GM21619 (cell line): ENCODE results near the gene PRDM2.

Experiments
- ATAC-seq: cut with Tn5 transposase; IDR thresholded peaks from one replicate; pipeline ENCODE4 v1.9.1; 2021; ENCODE audit not compliant: unreplicated experiment

The PRDM2 gene

DNA sequence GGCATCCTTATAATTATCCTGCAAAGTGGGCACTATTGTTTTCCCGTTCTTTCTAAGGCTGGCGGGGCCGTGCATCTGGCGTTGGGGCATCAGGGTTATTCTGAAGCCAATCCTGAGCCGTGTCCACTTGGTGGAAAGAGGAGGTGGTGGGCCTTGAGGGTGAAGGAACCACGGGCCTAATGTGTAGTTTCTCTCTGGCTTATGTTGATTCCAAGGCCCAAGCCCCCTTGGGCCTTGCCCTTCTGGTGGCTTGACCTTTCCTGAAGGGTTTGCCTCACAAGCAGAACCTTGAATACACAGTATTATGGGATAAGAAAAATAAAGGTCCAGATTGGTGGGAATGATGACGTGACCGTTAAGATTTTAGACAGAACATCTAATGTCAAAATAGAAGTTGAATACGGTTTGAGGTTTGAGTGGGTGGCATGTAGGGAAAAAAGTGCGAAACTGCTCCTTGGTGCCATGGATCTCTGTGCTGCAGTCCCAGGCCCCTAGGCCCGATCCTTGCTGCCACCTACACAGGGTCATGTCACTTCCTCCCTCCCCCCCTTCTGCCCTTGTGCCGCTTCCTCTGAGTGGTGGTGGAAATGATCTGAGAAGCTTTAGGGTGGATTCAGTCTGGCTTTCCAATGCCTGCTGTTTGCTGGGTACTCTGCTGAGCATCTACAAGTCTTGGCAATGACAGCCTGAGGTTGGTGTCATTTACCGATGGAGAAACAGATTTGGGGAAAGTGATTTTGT is 90.5 kb downstream of the PRDM2 start:
- ATAC-seq: no peak

DNA sequence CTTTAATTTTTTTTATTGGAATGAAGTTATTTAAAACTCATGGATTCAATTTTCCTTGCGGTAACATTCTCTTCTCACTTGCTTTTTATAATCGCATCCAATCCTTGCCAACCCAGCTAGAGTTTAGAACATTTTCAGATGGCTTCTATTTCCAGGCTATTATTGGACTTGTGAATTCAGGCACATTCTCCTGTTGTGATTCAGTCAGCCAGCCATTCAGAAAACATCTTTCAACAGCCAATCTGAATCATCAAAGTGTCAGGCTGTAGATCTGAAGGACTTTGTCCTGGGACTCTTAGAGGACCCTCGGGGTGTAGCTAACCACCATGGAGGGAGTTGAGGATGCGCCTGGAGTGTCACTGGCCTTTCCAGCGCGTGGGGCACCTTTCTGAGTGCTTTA is 92.4 kb downstream of the PRDM2 start:
- no peak for ATAC-seq

DNA sequence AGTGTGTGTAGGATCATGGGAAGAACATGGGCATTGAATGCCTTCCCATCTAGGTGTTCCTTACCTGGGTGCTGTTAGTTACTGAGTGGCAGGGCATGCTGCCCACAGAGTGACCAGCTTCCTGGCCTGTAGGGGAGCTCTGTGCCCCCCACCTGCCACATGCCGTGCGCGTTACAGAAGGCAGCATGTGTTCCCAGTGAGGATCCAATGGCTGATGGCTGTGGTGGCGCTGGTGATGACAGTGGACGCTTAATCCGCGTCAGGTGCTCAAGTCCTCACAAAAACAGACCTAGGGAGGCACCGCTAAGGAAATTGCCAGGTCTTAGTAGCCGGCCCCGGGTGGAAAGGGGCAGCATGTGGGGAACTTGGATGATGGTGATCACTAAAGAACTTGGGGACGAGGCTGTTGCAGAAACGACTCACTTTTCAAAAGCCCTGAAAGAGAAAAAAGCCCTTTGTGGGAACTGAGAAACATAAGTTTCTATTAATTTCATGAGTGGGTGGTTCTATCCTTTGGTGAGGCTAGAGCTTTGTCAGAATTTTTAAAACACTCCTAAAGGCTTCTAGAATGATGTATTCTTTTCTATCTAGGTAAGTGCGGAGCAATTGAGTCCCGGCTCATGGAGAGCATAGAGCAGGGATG is 93.2 kb downstream of the PRDM2 start:
- no peak for ATAC-seq

DNA sequence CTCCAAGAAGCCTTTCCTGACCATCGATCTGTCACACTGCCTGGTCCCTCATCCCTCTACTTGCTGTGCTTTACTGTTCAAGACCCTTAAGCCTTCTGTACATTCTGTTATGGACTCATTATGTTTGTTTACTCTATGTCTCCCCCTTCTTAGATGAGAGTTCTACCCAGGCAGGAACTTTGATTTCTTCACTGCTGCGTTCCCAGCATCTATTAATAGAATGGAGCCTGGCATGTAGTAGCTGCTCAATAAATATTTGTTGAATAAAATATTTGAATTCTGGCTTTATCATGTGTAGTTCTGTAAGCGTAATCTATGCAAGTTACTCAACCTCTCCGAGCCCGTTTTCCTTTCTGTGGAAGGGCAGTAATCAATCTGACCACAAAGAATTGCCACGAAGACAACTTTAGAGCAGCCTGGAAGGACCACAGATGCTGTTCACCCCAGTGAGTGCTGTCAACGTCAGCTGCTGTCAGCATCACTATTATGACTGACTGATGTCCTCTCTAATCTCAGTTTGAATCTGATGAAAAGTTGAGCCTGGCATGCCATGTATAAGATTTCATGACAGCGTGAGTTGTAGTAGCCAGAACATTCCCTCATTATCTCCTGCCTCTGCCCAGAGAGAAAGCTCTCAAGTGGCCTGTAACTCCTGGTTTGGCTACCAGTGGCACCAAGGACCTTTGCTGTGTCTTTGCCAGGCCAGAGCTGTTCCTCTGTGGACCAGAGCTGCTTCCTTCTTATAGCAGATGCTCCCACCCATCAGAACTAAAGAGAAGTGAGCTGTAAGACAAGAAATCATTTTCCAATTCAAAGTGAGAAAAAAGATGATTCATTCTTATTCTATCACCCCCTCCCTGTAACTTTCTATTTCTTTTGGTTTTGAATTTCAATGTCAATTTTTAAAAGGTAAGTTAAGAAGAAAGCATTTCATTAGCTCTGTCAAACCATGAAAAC is 94.5 kb downstream of the PRDM2 start:
- no peak for ATAC-seq

DNA sequence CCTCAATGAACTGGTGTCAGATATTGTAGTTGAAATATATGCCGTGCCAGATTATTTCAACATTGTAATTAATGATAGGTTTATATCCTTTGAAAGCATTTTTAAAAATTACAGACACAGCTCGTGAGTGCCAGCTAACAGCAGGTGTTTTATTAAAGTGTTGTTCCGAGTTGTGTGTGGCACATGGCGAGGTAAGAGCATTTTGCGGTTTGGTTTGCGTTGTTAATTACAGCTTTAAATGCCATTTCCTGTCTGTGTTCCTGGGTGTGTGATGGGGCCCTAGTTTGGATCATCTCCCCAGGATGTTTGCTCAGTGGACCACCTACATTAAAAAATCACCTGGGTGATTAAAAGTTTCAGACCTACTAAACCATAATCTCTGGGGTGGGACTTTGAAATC is 97.4 kb downstream of the PRDM2 start:
- no peak for ATAC-seq

DNA sequence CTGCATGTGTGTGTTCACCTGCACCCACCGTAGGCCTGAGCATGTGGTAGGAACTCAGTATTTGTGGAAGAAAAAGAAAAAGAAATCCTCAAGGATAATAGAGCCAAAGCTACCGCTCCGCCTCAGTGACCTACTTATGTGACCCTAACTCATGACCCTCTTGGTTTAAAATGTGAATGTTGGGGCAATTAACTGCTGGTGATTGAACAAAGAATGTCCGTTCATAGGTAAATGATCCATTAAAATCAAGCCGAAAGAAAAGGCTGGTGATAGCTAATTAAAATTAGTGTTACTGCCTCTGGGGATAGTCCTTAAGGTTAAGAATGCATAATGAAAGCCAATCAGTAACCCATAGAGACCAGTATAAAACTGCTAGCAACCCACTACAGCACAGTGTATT is 98.1 kb downstream of the PRDM2 start:
- no peak for ATAC-seq

DNA sequence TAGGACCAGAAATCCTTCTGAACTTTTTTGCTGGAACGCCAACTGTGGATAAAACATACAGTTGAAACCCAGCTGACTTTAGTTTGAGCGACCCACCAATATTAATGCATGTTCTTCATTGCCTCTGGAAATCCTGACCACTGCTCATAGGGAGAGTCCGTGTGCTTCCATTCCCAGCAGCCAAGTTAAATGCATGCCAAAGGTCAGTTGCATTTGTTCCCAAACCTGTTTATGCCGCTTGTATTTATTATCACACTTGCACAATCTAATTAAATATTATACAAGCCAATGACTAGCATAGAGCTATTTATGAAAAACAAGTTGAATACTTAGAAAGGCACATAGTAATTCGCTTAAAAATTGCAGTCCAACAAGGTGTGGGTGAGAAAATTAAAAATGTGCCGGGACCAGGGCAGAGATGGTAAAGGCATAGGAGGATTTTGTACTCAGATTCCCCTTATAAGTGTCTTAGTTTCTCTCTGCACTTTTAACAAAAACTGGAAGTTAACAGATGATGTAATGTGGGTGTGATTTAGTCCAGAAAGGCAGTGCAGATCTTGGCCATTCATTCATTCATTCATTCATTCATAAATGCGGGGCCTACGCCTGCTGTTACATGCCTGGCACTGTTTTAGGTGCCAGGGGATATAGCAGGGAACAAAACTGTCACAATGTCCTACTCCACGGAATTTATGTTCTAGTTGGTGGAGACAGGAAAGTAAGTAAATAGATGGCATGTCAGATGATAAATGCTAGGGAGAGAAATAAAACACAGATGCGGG is 99.7 kb downstream of the PRDM2 start:
- no peak for ATAC-seq

DNA sequence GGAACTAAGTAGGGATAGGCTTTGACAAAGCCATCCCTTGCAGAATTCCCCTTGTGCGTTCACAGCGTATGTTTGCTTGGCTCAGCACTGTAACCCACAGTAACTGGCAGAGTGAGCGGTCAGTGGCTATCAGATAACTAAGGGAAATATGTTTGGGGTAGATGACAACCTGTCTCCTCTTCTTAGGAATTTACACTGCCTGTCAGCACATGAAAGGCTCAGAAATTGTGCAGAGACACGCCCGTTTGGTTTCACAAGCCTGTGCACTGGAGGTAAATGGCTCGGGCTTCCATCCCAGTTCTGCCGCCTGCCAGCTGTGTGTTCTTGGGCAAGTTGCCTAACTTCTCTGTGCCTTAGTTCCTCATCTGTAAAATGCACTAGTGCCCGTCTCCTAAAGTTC is 101.2 kb downstream of the PRDM2 start:
- no peak for ATAC-seq

DNA sequence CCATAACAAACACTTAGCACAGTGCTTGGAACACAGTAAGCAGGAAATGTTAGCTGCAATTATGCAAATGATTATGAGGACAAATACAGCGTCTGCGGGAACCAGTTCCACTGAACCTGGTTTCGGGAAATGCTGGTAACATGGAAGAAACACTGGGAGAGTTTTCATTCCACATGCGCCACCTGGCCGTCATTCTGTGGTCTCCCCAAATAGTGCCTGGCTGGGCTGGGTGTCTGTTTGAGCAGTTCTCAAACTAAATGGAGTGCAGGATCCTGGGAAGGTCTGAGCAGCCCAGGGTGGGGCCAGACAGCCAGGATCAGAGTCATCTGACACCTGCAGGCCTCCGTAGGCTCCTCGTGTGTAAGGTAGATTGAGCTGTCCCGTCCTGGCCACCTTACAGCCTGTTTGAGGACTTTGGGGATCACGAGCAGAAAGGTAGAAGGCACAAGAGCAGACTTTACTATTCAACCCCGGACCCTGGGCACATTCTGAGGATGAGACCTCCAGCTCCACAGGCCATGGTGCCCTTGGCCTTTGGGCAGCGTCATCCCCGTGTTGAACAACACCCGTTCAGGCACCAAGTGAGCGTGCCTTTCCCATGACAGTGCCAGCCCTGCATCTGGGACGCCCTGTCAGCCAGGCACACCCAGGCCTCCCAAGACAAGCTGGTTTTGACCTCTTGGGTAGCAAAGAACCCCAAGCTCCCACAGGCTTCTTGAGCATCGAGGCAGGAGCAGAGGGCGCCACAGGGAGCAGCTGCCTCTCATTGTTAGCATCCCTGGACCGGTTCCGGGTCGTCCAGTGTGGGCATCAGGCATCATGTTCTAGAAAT is 101.9 kb downstream of the PRDM2 start:
- no peak for ATAC-seq

DNA sequence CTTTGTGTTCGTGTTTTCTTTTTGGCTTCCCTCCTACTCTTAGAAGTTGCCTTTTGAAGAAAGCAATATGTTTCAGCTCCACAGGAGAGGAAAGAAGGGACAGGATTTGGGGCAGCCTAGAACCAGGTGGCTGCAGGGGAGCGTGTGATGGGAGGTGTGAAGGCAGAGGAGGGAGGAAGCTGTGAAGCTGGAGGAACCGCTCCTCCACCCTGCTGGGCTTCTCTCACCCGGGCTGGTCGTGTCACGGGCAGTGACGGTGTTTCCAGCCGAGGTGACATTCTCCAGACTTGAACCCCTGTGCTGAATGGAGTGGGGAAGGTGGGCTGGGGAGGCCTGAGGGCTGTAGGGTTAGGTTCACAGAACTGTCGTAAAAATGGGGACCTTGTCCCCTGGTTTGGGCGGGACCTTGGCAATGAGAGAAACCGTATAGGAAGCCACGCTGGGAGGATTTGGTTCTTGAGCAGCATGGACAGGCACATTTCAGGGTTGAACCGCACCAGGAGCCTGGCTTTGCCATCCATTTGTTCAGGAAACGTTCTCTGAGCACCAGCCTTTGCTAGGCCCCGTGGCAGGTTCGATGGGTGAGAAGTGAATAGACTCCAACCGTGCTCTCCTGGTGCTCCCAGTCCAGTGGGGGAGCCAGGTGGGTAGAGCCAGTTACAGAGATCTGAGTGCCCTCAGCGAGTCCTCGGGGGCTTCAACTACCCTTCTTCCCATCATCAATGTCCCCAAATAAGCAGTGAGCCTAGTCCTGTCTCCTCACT is 103.0 kb downstream of the PRDM2 start:
- ATAC-seq: no peak

DNA sequence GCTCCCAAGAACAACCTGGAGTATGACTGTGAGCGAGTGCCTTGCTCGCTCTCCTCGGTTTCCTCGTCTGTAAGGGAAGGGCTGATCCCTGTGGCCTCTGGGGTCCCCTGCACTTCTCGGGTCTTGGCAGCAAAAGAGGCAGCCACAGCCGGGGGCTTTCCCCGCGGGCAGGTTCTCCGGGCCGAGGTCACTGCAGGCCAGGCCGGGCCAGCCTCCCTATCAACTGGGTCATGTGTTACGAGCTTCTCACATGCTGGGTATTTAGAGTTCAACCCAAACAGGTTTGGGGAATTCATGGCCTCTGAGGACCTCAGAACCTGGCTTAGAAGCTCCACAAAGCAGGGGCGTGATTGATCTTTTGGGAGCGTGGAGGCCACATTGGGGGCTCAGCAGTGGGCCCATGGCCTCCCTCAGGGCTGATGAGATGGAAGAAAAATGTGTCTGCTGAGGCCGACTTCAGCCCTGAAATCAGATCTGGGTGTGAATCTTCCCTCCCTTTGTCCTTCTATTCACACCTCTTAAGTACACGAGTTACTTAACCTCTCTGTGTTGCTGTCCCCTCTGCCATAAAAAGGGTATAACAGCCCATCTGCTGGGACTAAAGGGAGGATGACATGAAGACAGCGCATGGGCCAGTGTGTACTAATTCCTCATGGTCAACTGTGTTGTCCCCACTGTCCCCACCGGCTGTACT is 103.7 kb downstream of the PRDM2 start:
- ATAC-seq: no peak

DNA sequence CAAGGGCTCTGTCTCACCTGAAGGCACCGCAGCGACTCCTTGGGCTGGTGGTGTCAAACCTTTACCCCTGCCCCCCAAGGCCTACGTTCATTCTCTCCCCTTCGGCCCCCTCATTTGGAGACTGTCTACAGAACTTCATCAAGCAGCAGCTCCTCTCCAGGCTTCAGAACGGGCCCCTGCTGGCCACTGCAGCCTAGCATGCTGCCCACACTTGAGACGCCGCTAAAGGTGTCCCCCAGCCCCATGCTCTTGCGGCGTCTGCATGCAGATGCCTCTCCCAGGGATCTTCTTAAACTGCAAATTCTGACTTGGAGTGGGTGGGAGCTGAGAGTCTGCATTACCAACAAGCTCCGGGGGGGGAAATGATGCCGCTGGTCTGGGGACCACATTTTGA is 104.2 kb downstream of the PRDM2 start:
- no peak for ATAC-seq

DNA sequence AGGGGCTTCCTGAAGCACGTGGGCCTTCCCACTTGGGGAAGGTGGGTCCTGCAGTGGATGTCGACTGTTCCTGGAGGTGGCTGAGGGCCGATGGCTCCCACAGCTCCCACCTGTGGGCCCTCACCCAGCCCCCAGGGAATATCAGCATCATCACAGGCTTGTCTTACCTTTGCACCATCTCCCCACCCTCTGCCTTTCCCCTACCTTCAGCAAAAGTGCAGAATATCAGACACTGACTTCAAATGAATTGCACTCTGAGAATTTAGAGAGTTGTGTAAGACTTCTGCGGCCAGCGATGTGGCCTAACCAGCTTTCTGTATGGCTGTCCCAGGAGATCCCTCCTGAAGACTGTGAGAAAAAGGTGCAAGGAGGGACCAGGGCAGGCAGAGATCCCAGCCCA is 105.4 kb downstream of the PRDM2 start:
- no peak for ATAC-seq

DNA sequence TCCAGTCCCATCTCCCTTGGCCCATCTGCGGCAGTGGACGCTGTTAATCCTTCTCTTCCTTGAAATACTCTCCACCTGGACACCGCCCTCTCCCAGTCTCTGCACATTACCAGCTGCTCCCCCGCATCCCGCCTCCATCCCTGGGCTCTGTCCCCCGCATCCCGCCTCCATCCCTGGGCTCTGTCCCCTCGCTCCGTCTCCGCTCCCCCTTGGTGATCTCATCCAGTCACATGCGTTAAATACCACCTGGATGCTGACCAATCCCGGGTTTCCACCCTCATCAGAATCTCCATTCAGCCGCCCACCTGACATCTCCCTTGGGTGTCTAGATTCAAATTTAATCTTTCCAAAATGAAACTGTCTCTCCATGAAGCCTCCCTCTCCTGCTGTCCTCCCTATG is 106.1 kb downstream of the PRDM2 start:
- ATAC-seq: no peak

DNA sequence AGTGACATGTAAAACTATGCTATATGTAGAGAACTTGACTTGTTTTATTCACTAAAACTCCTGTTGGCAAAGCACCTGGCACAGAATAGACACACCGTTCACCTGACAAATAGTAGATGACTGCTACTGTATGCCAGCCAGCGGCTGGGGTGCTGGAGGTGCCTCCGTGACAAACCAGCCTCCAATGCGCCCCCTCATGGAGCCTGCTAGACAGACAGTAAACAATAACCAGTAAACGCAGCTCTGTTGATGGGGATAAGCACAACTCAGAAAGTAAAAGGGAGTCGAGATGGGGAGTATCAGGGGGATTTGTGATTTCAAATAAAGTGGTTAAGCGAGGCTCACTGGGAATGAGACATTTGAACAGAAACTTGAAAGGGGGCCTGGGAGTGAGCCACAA is 107.2 kb downstream of the PRDM2 start:
- ATAC-seq: no peak

DNA sequence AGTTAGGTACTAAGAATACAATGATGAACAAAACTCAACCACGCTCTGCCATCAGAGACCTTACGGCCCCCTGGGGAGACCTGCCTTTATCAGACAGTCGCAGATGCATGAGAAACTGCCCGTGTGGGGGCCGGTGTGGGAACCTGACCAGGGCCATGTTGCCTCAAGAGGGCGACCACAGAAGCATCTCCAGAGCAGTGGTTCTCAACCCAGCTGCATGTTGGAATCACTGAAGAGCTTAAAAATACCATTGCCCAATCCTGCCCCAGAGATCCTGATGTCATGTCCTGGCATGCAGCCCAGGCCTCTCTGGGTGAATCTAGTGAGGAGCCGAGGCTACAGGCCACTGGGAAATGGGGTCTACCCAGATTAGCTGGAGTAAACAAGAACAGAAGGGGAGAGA is 108.7 kb downstream of the PRDM2 start:
- ATAC-seq: no peak

DNA sequence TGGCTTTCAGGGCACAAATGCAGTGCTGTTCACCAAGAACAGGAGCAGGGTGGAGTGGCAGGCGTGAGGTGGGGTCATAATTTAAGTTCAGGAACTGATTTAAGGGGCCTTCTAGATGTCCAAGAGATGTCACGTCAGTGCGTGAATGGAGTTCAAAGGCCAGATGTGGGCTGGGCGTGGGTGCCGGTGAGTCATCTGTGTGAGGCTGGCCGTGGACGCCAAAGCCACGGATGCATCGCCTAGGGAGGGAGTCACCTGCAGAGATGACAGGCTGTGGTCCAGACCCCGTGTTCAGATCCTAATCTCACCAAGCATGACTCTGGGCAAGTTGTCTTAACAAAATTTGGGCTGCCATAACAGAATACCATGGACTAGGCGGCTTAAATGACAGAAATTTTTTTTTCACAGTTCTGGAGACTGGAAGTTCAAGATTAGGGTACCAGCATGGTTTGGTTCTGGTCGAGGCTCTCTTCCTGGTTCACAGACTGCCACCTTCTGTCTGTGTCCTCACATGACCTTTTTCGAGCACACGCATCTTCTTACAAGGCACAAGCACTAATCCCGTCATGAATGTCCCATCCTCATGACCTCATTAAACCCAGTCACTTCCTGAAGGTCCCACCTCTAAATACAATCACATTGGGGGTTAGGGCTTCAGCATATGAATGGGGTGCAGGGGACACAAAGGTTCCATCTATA is 109.6 kb downstream of the PRDM2 start:
- ATAC-seq: no peak
